GM19438 (cell line): ENCODE data around the gene OR2A5.
"Not testable (repeated sequence)": the region's sequence is repeated elsewhere in the genome, so short reads cannot be mapped to it uniquely, and the experiment has no call there.

Source experiments
- ATAC-seq: cut with Tn5 transposase; IDR thresholded peaks from one replicate; pipeline ENCODE4 v1.9.1; 2021; ENCODE audit warnings: low read depth; ENCODE audit not compliant: unreplicated experiment

OR2A5 gene

DNA sequence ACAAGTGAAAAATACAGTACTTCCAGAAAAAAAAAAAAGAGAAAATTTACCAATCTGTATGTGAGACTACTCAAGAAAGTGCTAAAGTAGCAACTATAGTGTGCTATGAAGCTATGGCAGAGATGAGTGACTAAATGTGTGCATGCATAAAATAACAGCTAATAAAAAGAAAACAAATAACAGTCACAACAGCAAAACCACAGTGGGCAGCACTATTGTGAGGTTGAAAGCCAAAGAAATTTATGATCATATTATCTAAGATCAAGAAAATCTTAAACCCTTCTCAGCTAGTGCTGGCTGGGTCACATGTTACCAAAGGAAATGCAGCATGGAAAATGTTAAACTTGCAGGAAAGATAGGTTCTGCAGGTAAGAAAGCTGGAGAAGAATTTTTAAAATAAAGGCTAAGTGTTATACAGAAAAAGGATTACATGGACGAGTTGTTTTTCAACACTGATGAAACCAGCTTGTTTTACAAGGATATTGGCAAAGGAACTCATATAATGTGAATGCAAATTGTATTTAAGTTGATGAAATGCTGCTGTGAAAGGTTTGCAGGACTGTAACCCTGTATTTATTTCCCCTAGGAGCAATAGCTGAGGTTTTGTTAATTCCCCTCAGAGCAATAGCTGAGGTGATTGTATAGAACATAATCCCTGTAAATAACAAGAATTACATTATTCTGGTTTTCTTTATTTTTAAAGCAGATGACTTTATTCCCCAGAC, 15.6 kb upstream of the OR2A5 start:
- no peak for ATAC-seq

DNA sequence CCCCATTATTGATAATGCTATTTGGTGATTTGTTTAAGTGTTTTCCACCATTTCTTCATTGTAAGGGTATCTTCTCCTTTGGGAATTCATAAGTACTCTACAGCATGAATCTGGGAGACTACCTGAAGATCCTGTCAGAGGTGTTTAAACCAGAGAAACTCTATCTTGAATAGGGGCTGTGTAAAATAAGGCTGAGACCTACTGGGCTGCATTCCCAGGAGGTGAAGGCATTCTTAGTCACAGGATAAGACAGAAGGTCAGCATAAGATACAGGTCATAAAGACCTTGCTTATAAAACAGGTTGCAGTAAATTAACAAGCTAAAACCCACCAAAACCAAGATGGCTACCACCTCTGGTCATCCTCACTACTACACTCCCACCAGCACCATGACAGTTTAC, 13.4 kb upstream of the OR2A5 start:
- no peak for ATAC-seq

- ATAC-seq = no peak
Measured at GRCh38 chr7:144036302-144036885, 12.4 kb upstream of the OR2A5 start.

GRCh38 chr7:144037414-144038035, 11.2 kb upstream of the OR2A5 start:
- no peak for ATAC-seq

- ATAC-seq = no peak
Measured at GRCh38 chr7:144038887-144039286, 9.9 kb upstream of the OR2A5 start.

DNA sequence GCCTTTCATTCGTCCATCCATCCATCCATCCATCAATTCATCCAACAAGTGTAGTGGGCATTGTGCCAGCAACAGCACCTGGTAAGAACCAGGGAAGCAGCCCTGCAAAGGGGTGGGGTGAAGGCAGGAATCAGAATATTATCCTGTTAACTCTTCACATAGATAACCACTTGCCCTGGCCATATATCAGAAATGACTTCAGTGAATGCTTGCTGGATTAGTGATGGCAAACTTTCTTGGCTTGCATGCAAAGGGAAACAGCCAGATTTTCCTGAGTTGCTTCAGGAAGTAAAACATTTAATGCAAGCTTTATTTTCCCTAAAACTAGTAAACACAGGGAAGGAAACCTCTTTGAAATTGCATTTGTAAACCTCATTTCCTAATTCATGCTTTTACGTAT, 743 bp downstream of the OR2A5 start:
- no peak for ATAC-seq

GRCh38 chr7:144050093-144050492, 1.3 kb downstream of the OR2A5 start:
- no peak for ATAC-seq

- not testable (repeated sequence) for ATAC-seq
Measured at GRCh38 chr7:144050884-144051283, 2.1 kb downstream of the OR2A5 start.

DNA sequence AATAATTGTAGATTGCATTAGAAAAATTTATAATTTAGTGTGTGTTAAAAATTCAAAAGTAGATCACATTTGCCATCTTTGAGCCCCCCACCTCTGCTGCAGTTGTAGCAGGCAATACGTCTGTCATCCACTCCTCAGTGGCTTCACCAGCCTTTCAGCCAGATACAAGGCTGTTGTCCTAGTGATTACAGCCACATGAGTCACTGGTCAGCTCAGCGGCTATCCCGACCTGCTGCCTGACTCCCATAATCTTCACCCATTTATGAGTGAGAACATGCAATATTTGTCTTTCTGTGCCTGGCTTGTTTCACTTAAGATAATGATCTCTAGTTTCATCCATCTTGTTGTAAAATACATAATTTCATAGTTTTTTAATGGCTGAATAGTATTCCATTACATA, 9.2 kb downstream of the OR2A5 start:
- no peak for ATAC-seq

GRCh38 chr7:144063710-144064109, 15.0 kb downstream of the OR2A5 start:
- no peak for ATAC-seq

DNA sequence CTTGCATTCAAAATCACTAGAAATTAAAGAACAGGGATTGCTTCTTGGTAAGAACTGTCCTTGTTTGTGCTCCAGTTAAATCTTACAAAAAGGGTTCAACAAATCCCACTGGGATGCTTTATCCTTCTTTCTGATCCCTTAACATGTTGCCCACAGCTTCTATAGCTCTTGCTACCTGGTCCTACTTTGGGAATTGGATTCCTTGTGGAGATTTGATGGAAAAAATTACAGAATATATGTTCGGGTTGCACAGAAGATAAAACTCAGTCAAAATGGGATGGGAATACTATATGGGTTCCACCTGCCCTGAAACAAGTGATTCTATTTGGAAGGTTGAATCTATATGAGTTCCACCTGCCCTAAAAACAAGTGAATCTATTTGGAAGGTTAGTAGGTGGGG, 20.8 kb downstream of the OR2A5 start, which contains the start of gene OR2A25:
TSS of gene OR2A25 (plus strand) at position 301 of the 400 bp plus-strand sequence. CDS start 4,409 bp downstream, outside the sequence.
- no peak for ATAC-seq

DNA sequence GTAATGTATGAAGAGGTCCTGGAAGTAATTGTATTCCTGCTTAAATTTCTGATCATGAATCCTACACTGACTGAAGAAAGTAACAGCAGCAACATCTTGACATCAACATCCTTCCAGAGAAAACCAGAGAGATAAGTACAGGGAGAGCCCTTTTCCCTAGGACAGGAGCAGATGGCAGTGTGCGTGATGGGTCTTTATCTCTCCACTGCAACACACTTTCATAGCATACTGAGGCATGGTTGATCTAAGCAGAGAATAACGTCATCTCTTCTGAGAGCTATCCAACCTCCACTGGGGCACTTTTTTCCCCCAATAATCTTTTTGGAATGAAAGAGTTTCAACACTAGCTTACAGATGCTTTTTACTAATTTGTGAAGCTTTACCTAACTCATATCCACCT, 21.2 kb downstream of the OR2A5 start:
- no peak for ATAC-seq

DNA sequence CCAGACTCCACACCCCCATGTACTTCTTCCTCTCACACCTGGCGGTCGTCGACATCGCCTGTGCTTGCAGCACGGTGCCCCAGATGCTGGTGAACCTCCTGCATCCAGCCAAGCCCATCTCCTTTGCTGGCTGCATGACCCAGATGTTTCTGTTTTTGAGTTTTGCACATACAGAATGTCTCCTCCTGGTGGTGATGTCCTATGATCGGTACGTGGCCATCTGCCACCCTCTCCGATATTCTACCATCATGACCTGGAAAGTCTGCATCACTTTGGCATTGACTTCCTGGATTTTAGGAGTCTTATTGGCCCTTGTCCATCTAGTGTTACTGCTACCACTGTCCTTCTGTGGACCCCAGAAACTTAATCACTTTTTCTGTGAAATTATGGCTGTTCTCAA, 25.6 kb downstream of the OR2A5 start:
- no peak for ATAC-seq

- no peak for ATAC-seq
Measured at GRCh38 chr7:144085978-144086377, 37.2 kb downstream of the OR2A5 start, which contains the start of gene OR2A12. Gene OR2A12, plus strand, starts transcription at chr7:144086278. Its CDS starts 8,830 bp downstream, at chr7:144095108.

DNA sequence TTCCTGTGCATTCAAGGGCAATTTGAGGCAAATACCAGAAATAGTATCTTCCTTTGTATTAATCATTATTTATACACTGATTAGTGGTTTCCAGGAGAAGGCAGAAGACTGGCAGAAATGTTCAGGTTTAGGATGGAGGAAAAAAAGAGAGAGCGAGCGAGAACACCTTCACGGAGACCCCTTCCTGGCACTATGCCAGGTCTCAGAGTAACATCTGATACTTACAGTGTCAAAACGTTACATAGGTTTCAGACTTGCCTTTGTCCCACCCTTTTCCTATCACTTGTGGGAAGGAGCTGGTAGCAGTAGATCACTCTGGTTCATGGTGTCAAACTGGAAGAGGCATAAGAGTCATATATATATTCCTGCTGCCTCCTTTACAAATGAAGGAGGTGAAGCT, 38.0 kb downstream of the OR2A5 start:
- ATAC-seq = no peak

- no peak for ATAC-seq
Measured at GRCh38 chr7:144087230-144087629, 38.5 kb downstream of the OR2A5 start.

DNA sequence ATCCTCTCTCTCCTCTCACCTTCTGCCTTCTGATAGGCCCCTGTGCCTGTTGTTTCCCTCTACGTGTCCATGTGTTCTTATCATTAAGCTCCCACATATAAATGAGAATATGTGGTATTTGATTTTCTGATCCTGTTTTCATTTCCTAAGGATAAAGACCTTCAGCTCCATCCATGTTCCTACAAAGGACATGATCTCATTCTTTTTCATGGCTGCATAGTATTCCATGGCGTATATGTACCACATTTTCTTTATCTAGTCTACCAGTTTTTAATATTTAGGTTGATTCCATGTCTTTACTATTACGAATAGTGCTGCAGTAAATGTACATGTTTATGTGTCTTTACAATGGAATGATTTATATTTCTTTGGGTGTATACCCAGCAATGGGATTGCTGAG, 41.9 kb downstream of the OR2A5 start:
- ATAC-seq = no peak

- no peak for ATAC-seq
Measured at GRCh38 chr7:144098776-144099175, 50.0 kb downstream of the OR2A5 start.

DNA sequence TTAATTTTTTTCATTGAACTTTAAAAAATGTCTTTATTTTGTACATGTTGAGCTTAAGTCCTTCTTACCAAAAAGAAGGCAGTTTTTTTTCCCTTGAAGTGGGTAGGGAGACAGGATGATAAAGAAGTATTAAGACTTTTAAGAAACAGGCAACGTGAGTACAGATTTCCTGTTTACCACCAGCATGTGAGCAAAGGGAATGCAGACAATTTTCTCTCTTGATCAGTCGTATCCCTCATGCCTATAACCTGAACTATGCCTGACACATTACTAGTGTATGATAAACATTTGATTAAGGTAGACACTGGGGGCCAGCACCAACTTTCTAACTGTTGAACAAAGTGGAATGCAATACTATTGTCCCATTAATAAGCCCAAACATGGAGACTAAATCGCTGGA, 51.9 kb downstream of the OR2A5 start:
- no peak for ATAC-seq

- ATAC-seq = no peak
Measured at GRCh38 chr7:144102041-144102440, 53.3 kb downstream of the OR2A5 start.

GRCh38 chr7:144105211-144105610, 56.5 kb downstream of the OR2A5 start:
- no peak for ATAC-seq
